Mesothelial cell of epicardium (in vitro differentiated cells): ENCODE results near the gene KATNAL1. TPM values are rescaled to one million over a fixed set of nuclear protein-coding genes. Genes with fewer than 3 reads are reported as not detected.

Source experiments
- DNase-seq, 2 experiments: peaks; one replicate each; pipeline ENCODE4 v3.0.0; 2021; ENCODE audit warnings: low spot score in 2 of 2; ENCODE audit not compliant: unreplicated experiment in 2 of 2
- H3K27ac Mint-ChIP-seq: 2 replicates; pipeline ENCODE4 v1.8.0; 2021; ENCODE audit warnings: mixed read lengths
- H3K27me3 Mint-ChIP-seq: 2 replicates; pipeline ENCODE4 v1.8.0; 2021; ENCODE audit warnings: low read depth, mixed read lengths
- H3K36me3 Mint-ChIP-seq: 2 replicates; pipeline ENCODE4 v1.8.0; 2021; ENCODE audit warnings: mixed read lengths
- H3K4me1 Mint-ChIP-seq: 2 replicates; pipeline ENCODE4 v1.8.0; 2021; ENCODE audit warnings: mixed read lengths
- H3K4me3 Mint-ChIP-seq: 2 replicates; pipeline ENCODE4 v1.8.0; 2021; ENCODE audit warnings: mild to moderate bottlenecking, moderate library complexity, mixed read lengths
- H3K9me3 Mint-ChIP-seq: 2 replicates; pipeline ENCODE4 v1.8.0; 2021; ENCODE audit warnings: mixed read lengths
- CTCF ChIP-seq: fragments of 200-600 bp; sonication (generic); IDR thresholded peaks from one replicate; pipeline ENCODE4 v1.5.0; 2021; ENCODE audit warnings: antibody characterized with exemption; ENCODE audit not compliant: unreplicated experiment
- total RNA-seq: library from RNA; stranded (reverse); gene quantifications from 3 replicates; pipeline ENCODE4 v1.2.1, GENCODE V29; 2021

KATNAL1 gene
- 26.0 to 30.5 TPM (median 26.8 TPM) in 3 replicates for total RNA-seq

GRCh38 chr13:30307194-30307970 lies at the start of gene KATNAL1:
TSS of gene KATNAL1 (minus strand) at chr13:30307551. CDS start at chr13:30283777, 23,774 bp downstream.
- H3K36me3 Mint-ChIP-seq, result no peaks in the 10 kb centered on the region
- DNase-seq, result peak; percentile 64 to 77
- H3K4me3 Mint-ChIP-seq, result peak within 1 kb of the TSS; percentile 86
- TF ChIP-seq CTCF, result no peak
- no peaks in the 10 kb centered on the region for H3K9me3 Mint-ChIP-seq
- H3K27me3 Mint-ChIP-seq, result no peaks in the 10 kb centered on the region
- peak within 1 kb of the TSS; percentile 54 for H3K27ac Mint-ChIP-seq
- H3K4me1 Mint-ChIP-seq, result peaks cover 41% of the 10 kb centered on the region

- Mint-ChIP-seq H3K27me3 (no peaks in the 10 kb centered on the region), H3K36me3 (peaks cover 10% of the 10 kb centered on the region), H3K4me1 (peaks cover 14% of the 10 kb centered on the region), H3K4me3 (no peak overlapping the region), H3K9me3 (peaks cover 19% of the 10 kb centered on the region), H3K27ac (no peak overlapping the region)
- no peak for TF ChIP-seq CTCF
- no peak for DNase-seq
Observed at GRCh38 chr13:30355839-30356238, 48.5 kb upstream of the KATNAL1 start.

- TF ChIP-seq CTCF, result peak; percentile 28
- Mint-ChIP-seq H3K4me1 (peaks cover 14% of the 10 kb centered on the region), H3K4me3 (no peak overlapping the region), H3K36me3 (peaks cover 10% of the 10 kb centered on the region), H3K27me3 (no peaks in the 10 kb centered on the region), H3K27ac (no peak overlapping the region), H3K9me3 (peaks cover 19% of the 10 kb centered on the region)
- DNase-seq, result no peak
Observed at GRCh38 chr13:30355384-30355699, 48.0 kb upstream of the KATNAL1 start.

- Mint-ChIP-seq H3K27me3 (no peaks in the 10 kb centered on the region), H3K4me3 (no peak overlapping the region), H3K27ac (no peak overlapping the region), H3K9me3 (peaks cover 19% of the 10 kb centered on the region), H3K36me3 (peaks cover 10% of the 10 kb centered on the region), H3K4me1 (peaks cover 14% of the 10 kb centered on the region)
- no peak for DNase-seq
- no peak for TF ChIP-seq CTCF
Observed at GRCh38 chr13:30354493-30355383, 47.4 kb upstream of the KATNAL1 start.

- no peak for DNase-seq
- Mint-ChIP-seq H3K4me3 (no peak overlapping the region), H3K4me1 (peaks cover 14% of the 10 kb centered on the region), H3K27ac (no peak overlapping the region), H3K27me3 (no peaks in the 10 kb centered on the region), H3K36me3 (peaks cover 10% of the 10 kb centered on the region), H3K9me3 (peaks cover 19% of the 10 kb centered on the region)
- no peak for TF ChIP-seq CTCF
Observed at GRCh38 chr13:30353471-30354215, 46.3 kb upstream of the KATNAL1 start.
